ENCODE data around the gene KCND2.

DNA sequence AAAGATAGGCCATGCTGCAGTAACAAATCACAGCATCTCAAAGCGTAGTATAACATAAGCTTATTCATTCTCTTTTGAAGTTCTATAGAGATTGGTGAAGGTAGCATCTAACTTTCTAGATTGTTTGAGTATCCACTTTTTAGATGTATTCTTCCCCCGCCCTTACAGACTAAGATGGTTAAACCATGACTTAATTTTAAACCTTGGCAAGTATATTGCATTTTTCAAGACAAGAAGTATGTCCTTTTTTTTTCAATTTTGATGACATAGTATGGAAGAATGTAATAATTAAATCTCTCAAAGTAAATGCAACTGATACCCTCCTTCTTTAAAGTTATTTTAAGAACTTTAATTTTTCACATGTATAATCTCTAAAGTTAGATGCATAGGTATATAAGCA lies 190.0 kb downstream of the KCND2 start:
- TF ChIP-seq TCF7L2 (IDR thresholded peaks at IDR 0.05; ENCODE audit: low read depth, low read length) = no peak
- TF ChIP-seq, protein P1, sequence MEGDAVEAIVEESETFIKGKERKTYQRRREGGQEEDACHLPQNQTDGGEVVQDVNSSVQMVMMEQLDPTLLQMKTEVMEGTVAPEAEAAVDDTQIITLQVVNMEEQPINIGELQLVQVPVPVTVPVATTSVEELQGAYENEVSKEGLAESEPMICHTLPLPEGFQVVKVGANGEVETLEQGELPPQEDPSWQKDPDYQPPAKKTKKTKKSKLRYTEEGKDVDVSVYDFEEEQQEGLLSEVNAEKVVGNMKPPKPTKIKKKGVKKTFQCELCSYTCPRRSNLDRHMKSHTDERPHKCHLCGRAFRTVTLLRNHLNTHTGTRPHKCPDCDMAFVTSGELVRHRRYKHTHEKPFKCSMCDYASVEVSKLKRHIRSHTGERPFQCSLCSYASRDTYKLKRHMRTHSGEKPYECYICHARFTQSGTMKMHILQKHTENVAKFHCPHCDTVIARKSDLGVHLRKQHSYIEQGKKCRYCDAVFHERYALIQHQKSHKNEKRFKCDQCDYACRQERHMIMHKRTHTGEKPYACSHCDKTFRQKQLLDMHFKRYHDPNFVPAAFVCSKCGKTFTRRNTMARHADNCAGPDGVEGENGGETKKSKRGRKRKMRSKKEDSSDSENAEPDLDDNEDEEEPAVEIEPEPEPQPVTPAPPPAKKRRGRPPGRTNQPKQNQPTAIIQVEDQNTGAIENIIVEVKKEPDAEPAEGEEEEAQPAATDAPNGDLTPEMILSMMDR (IDR thresholded peaks at IDR 0.05) = no peak

All from Panc1 (cell line).